Loucy (cell line): ENCODE results near the gene SEMA4F.
A peak's percentile ranks its signal among the peaks of the same experiment; 100 is the strongest.

ENCODE experiments used
- H2AFZ ChIP-seq: fragments of 200-600 bp; sonication (generic); 2 replicates; pipeline ENCODE4 v1.6.0; 2016; ENCODE audit warnings: antibody characterized with exemption, mild to moderate bottlenecking, low read length, moderate library complexity
- H3F3A ChIP-seq: fragments of 200-600 bp; 2 replicates; pipeline ENCODE4 v1.6.0; 2016; ENCODE audit warnings: antibody characterized with exemption, low read depth, mild to moderate bottlenecking
- H3K27me3 ChIP-seq: fragments of 200-600 bp; sonication (generic); 2 replicates; pipeline ENCODE4 v1.6.1; 2014; ENCODE audit warnings: low read length, mild to moderate bottlenecking; ENCODE audit not compliant: insufficient read depth, poor library complexity, severe bottlenecking
- H3K36me3 ChIP-seq: fragments of 200-600 bp; sonication (generic); 2 replicates; pipeline ENCODE4 v1.6.1; 2016; ENCODE audit warnings: low read length; ENCODE audit not compliant: insufficient read depth
- H3K4me1 ChIP-seq: fragments of 200-600 bp; sonication (generic); 2 replicates; pipeline ENCODE4 v1.5.1; 2014; ENCODE audit warnings: low read length, mild to moderate bottlenecking; ENCODE audit not compliant: insufficient read depth, poor library complexity, severe bottlenecking
- H3K4me2 ChIP-seq: fragments of 200-600 bp; sonication (generic); 2 replicates; pipeline ENCODE4 v1.6.0; 2014; ENCODE audit warnings: antibody characterized with exemption, low read length, low read depth, mild to moderate bottlenecking; ENCODE audit not compliant: poor library complexity, severe bottlenecking
- H3K4me3 ChIP-seq: fragments of 200-600 bp; sonication (generic); 2 replicates; pipeline ENCODE4 v1.5.1; 2014; ENCODE audit warnings: low read length, mild to moderate bottlenecking, mixed read lengths; ENCODE audit not compliant: poor library complexity, severe bottlenecking
- H3K79me2 ChIP-seq: fragments of 200-600 bp; sonication (generic); 2 replicates; pipeline ENCODE4 v1.6.1; 2014; ENCODE audit warnings: low read length; ENCODE audit not compliant: insufficient read depth
- H3K9ac ChIP-seq: fragments of 200-600 bp; sonication (generic); 2 replicates; pipeline ENCODE4 v1.6.0; 2014; ENCODE audit warnings: mild to moderate bottlenecking, low read depth, low read length, moderate library complexity; ENCODE audit not compliant: poor library complexity, severe bottlenecking
- H3K9me2 ChIP-seq: fragments of 200-600 bp; sonication (generic); replicated peaks from 2 replicates; pipeline ENCODE4 v1.6.1; 2016; ENCODE audit warnings: low read depth, low read length, mixed read lengths
- H3K9me3 ChIP-seq: fragments of 200-600 bp; sonication (generic); 2 replicates; pipeline ENCODE4 v1.6.1; 2014; ENCODE audit warnings: mild to moderate bottlenecking, antibody characterized with exemption, low read length, low read depth; ENCODE audit not compliant: insufficient read depth
- H4K20me1 ChIP-seq: fragments of 200-600 bp; sonication (generic); 2 replicates; pipeline ENCODE4 v1.6.0; 2014; ENCODE audit warnings: antibody characterized with exemption, low read length, mild to moderate bottlenecking; ENCODE audit not compliant: insufficient read depth, poor library complexity, severe bottlenecking
- EZH2phosphoT487 ChIP-seq: fragments of 200-600 bp; IDR thresholded peaks from 2 replicates; pipeline ENCODE4 v1.6.1; 2018; ENCODE audit warnings: antibody characterized with exemption, mild to moderate bottlenecking, moderate library complexity, borderline replicate concordance
- TF ChIP-seq, protein P1 (sequence below): fragments of 200-600 bp; sonication (generic); conservative IDR thresholded peaks from 2 replicates; pipeline ENCODE4 v1.5.1; 2014; ENCODE audit warnings: mild to moderate bottlenecking, antibody characterized with exemption, low read length

SEMA4F gene

DNA sequence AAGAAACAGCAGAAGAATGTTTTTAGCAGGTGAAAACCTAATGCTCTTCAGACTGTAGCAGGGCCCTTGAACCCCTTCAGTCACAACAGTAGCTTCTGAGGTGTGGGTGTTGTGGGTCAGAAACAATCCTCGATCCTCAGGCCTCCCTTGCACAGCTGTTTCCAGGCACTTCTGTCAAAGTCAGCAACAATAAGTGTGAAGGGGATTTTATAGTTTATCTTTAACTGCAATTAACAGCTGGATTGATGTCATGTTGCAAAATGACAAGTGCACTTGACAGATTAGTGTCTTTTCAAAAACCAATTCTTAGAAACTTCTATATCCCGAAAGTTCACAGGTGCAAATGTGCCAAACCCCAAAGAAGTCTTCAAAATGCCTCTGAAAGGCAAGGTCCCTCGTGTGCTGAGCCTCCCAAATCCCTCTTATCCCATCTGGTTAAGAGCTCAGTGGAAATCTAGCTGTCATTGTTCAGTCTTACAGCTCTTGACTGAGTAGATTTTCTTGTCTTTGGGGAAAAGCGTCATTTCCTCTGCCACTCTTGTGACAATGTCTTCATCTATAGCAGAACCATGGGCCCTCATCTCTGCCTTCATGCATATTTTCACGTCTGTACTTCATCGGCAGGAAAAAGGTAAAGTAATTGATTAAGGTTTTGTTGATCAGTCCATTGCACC is 35.5 kb upstream of the SEMA4F start:
- Histone ChIP-seq H3K4me2 (no peak overlapping the region), H3K9me3 (no peaks in the 10 kb centered on the region), H3F3A (no peaks in the 10 kb centered on the region), H3K4me3 (no peak overlapping the region), H3K4me1 (no peaks in the 10 kb centered on the region), H3K9ac (no peak overlapping the region), H4K20me1 (no peaks in the 10 kb centered on the region), H3K27me3 (no peaks in the 10 kb centered on the region), H3K9me2 (no peaks in the 10 kb centered on the region), H3K36me3 (no peaks in the 10 kb centered on the region), H3K79me2 (no peaks in the 10 kb centered on the region), H2AFZ (no peak overlapping the region)
- no peak for TF ChIP-seq EZH2phosphoT487
- TF ChIP-seq, protein P1, sequence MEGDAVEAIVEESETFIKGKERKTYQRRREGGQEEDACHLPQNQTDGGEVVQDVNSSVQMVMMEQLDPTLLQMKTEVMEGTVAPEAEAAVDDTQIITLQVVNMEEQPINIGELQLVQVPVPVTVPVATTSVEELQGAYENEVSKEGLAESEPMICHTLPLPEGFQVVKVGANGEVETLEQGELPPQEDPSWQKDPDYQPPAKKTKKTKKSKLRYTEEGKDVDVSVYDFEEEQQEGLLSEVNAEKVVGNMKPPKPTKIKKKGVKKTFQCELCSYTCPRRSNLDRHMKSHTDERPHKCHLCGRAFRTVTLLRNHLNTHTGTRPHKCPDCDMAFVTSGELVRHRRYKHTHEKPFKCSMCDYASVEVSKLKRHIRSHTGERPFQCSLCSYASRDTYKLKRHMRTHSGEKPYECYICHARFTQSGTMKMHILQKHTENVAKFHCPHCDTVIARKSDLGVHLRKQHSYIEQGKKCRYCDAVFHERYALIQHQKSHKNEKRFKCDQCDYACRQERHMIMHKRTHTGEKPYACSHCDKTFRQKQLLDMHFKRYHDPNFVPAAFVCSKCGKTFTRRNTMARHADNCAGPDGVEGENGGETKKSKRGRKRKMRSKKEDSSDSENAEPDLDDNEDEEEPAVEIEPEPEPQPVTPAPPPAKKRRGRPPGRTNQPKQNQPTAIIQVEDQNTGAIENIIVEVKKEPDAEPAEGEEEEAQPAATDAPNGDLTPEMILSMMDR: no peak

DNA sequence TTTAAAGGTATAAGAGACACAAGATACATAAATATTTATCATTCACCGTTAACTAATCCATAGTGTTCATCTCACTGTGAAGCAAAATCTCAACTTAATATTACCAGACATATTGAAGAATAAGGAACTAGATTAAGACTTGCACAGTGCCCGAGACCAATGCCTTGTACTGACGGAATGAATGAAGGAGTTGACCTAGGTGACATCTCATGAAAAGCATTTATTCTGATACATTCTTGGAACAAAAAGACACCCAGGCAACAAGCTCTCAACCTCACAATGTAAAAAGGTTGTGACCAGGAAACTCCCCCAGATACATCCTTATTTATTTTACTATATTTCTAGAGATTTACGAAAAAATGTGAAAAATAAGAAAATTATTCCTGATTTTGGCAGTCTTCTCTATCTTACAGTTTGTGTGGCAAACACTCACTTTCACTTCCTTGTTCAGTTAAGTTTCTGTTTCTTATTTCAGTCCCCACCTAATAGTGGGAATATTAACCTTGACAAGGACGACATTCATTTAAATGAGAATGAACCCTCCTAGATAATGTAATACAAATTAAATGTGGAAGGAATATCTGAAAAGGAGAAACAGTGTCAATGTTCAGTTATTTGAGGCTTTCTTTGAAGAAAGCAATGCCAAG is 34.3 kb upstream of the SEMA4F start:
- Histone ChIP-seq H3K4me3 (no peak overlapping the region), H4K20me1 (no peaks in the 10 kb centered on the region), H3K4me2 (no peak overlapping the region), H3K36me3 (no peaks in the 10 kb centered on the region), H2AFZ (peak overlapping the region; percentile 7; the same call in 1 of the 2 replicates), H3K9me3 (no peaks in the 10 kb centered on the region), H3K79me2 (no peaks in the 10 kb centered on the region), H3F3A (no peaks in the 10 kb centered on the region), H3K27me3 (no peaks in the 10 kb centered on the region), H3K9me2 (no peaks in the 10 kb centered on the region), H3K4me1 (no peaks in the 10 kb centered on the region), H3K9ac (no peak overlapping the region)
- TF ChIP-seq, protein P1: no peak
- no peak for TF ChIP-seq EZH2phosphoT487

DNA sequence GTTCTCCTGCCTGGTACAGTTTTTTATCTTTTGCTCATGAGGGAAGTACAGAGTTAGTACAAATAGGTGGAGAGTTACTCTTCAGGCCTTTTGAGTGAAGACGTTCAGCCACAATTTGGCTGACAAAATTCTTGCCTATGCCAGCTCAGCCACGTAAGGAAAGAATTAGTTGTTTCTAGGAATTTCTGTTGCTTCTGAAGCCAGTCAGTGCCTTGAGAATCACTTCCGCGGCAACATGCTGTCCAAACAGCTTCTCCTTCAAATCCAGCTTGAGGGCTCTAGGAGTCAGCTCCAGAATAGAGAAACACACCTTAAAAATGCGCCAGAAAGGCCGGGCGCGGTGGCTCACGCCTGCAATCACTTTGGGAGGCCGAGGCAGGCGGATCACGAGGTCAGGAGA is 33.4 kb upstream of the SEMA4F start:
- Histone ChIP-seq H3K27me3 (no peaks in the 10 kb centered on the region), H3K9me2 (no peaks in the 10 kb centered on the region), H3K36me3 (no peaks in the 10 kb centered on the region), H4K20me1 (no peaks in the 10 kb centered on the region), H3K4me1 (no peaks in the 10 kb centered on the region), H3K9ac (no peak overlapping the region), H3K4me2 (no peak overlapping the region), H3K4me3 (no peak overlapping the region), H3K9me3 (no peaks in the 10 kb centered on the region), H3F3A (no peaks in the 10 kb centered on the region), H3K79me2 (no peaks in the 10 kb centered on the region), H2AFZ (no peak overlapping the region)
- TF ChIP-seq, protein P1: no peak
- no peak for TF ChIP-seq EZH2phosphoT487
